GM18511 (cell line): ENCODE measurements around the gene PSMB4.
"Not testable (repeated sequence)": the region's sequence is repeated elsewhere in the genome, so short reads cannot be mapped to it uniquely, and the experiment has no call there.

Experiments used
- ATAC-seq: cut with Tn5 transposase; IDR thresholded peaks from one replicate; pipeline ENCODE4 v1.9.1; 2021; ENCODE audit warnings: mild to moderate bottlenecking, moderate library complexity; ENCODE audit not compliant: unreplicated experiment

The PSMB4 gene

DNA sequence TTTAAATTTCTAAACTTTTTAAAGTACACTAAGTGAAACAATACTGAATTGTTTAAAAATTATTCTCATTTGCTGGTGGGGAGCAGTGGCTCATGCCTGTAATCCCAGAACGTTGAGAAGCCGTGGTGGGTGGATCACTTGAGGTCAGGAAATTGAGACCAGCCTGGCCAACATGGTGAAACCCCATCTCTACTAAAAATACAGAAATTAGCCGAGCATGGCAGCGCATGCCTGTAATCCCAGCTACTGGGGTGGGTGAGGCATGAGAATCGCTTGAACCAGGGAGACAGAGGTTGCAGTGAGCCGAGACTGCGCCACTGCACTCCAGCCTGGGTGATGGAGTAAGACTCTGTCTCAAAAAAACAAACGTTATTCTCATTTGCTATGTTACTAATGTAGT lies 38.0 kb downstream of the PSMB4 start:
- not testable (repeated sequence) for ATAC-seq

DNA sequence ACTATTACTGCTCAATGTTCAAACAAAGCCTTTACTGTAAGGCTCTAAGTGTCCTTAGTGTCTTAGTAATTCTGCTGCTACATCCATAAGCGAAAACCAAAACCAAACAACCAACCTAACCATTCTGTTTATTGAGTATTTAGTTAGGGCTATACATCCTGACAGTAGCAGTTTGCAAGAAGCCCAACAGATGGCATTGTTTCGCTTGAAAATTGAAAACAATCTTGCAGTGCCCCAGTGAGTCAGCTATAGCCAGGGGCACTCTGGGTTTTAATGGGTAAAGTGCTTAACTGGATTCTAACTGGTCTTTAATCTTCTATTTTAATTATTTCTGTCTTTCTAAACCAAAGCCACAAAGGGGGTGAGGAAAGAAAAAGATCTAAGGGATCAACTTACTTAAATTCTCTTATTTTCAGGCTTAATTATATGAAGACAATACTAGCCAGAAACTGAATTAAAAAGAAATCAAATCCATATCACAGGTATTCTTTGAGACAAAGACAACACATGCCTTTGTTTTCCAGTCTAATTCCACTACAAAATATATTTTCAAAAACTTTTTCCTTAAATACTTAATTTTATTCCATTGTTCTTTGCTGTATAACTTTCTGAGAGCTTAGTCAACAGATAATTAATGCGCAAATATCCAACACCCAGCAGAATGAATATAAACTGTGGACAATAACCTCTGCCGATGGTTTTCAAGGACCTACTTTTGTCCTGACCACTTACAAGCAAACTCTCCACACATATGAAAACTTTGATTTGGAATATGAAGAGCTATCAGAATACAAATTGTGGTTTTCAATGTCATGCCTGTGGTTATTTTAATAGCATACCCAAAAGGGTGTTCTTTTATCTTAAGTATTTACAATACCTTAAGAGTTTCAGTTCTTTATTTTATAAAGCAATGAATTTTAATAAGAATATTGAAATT lies 44.7 kb downstream of the PSMB4 start:
- no peak for ATAC-seq

DNA sequence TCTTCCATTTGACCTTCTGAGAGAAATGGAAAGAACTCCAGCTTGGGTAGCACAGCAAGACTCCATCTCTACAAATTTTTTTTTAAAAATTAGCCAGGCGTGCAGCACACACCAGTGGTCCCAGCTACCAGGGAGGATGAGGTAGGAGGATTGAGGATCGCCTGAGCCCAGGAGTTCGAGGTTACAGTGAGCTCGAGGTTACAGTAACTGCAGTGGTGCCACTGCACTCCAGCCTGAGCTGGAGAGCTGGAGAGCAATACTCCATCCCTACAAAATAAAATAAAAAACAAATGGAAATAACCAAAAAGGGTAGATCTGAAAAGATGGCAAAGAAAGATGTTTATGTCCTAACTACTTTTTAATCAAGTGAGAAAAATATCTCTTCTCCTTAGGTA lies 45.4 kb downstream of the PSMB4 start:
- ATAC-seq, result no peak

DNA sequence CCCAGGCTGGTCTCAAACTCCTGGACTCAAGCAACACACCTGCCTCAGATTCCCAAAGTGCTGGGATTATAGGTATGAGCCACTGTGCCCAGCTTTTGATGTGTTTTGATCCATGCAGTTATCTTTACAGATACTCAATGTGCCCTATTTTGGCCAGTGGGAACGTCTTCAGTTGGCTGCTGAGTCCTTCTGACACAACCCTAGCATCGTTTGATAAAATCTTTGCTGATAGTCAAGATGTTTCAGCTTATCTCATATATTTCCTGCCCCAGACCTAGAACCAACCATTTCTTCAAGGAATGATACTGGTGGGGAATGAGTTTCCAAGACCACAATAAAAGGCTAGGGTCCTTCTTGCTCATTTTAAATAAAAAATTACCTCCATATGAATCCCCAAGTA lies 48.3 kb downstream of the PSMB4 start:
- no peak for ATAC-seq
